Natural killer cell (primary cell): ENCODE measurements around the gene MMP20. TPM values are rescaled to one million over a fixed set of nuclear protein-coding genes. Genes with fewer than 3 reads are reported as not detected.
A peak's percentile ranks its signal among the peaks of the same experiment; 100 is the strongest.

Source experiments
- ATAC-seq, 3 donors: fragments of 150-1000 bp in 2 of 3; fragments of 200-7000 bp in 1 of 3; cut with Tn5 transposase; 1 replicate in 1 of 3; 2 replicates in 2 of 3; pipeline ENCODE4 v1.10.0; 2021; ENCODE audit warnings: mild to moderate bottlenecking in 2 of 3, moderate library complexity in 2 of 3
- DNase-seq, 2 donors: peaks; one replicate each; pipeline versions ENCODE4 v3.0.0 to v3.0.0-alpha.2; 2013 to 2021; ENCODE audit warnings: mixed read lengths in 1 of 2
- H3K27ac ChIP-seq: one replicate; pipeline ENCODE4 v1.5.1; 2013; ENCODE audit warnings: mild to moderate bottlenecking, low read length
- H3K27me3 ChIP-seq: one replicate; pipeline ENCODE4 v1.6.1; 2013; ENCODE audit warnings: low read length; ENCODE audit not compliant: control insufficient read depth, insufficient read depth
- H3K36me3 ChIP-seq: one replicate; pipeline ENCODE4 v1.6.1; 2013; ENCODE audit warnings: low read length; ENCODE audit not compliant: control insufficient read depth, insufficient read depth
- H3K4me1 ChIP-seq: one replicate; pipeline ENCODE4 v1.6.1; 2013; ENCODE audit warnings: low read length; ENCODE audit not compliant: control insufficient read depth, insufficient read depth
- H3K4me3 ChIP-seq: one replicate; pipeline ENCODE4 v1.5.1; 2013; ENCODE audit warnings: low read length
- H3K9me3 ChIP-seq: one replicate; pipeline ENCODE4 v1.6.1; 2013; ENCODE audit warnings: low read length; ENCODE audit not compliant: control insufficient read depth, insufficient read depth
- H3K27ac Mint-ChIP-seq, 2 donors: one replicate each; pipeline ENCODE4 v1.8.0; 2022; ENCODE audit warnings: mild to moderate bottlenecking in 2 of 2, mixed read lengths in 2 of 2, moderate library complexity in 1 of 2
- H3K27me3 Mint-ChIP-seq, 2 donors: one replicate each; pipeline ENCODE4 v1.8.0; 2022; ENCODE audit warnings: low read depth in 2 of 2, mixed read lengths in 2 of 2
- H3K36me3 Mint-ChIP-seq: one replicate; pipeline ENCODE4 v1.8.0; 2022; ENCODE audit warnings: mixed read lengths
- H3K4me1 Mint-ChIP-seq, 2 donors: one replicate each; pipeline ENCODE4 v1.8.0; 2022; ENCODE audit warnings: mixed read lengths in 2 of 2
- H3K4me3 Mint-ChIP-seq: one replicate; pipeline ENCODE4 v1.8.0; 2022; ENCODE audit warnings: mild to moderate bottlenecking, moderate library complexity, mixed read lengths
- H3K9me3 Mint-ChIP-seq, 2 donors: one replicate each; pipeline ENCODE4 v1.8.0; 2022; ENCODE audit warnings: mixed read lengths in 2 of 2
- WGBS: methylation state at CpG from one replicate; pipeline ENCODE4 v1.1.7; 2013; ENCODE audit warnings: missing lambda C conversion rate; ENCODE audit not compliant: insufficient coverage; 5-methylcytosine and 5-hydroxymethylcytosine counted together
- intact Hi-C: fragments of 100-400 bp; cut with micrococcal nuclease; formaldehyde crosslinking; loops from one replicate; pipeline ENCODE4 v1.14.2; 2022
- total RNA-seq, 4 donors: library from RNA; stranded (reverse); fragments of 120-200 nt in 1 of 4; gene quantifications; one replicate each; pipeline versions ENCODE4 v1.2.3 to v1.2.4, GENCODE V29; 2013 to 2022
- TF ChIP-seq, protein P1 (sequence below): fragments of 200-600 bp; IDR thresholded peaks from one replicate; pipeline ENCODE4 v1.8.0; 2022; ENCODE audit warnings: antibody characterized with exemption

Gene MMP20
- total RNA-seq, 3 donors from 2014 or later (not counting 1 experiment from before 2014, with no cell fraction given): not detected

DNA sequence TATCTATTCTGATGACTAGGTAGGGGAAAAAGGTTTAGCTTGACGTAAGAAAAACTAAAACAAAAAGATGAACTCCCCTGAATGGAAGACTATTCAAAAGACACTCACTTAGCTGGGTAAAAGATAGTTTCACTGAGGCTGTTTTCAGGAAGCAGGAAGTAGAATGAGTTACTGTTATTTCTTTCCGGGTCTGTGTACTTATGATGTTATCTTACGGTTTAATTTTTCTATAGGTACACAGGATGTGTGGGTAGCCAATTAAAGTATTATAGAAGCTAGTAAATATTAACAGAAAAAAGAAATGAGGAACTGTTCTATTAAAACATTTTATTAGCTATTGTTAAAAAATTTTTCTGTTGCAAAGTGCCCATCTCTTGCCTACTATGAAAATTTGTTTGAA lies 48.8 kb downstream of the MMP20 start:
- DNase-seq (peak in 1 of 2 donors; percentile 21), ATAC-seq (no peak)
- Histone ChIP-seq H3K27me3 (no peaks in the 10 kb centered on the region), H3K36me3 (no peaks in the 10 kb centered on the region), H3K27ac (no peak overlapping the region), H3K9me3 (no peaks in the 10 kb centered on the region), H3K4me3 (no peak overlapping the region), H3K4me1 (peaks cover 5% of the 10 kb centered on the region)
- intact Hi-C loops: no loop called here
- 29% methylated on average over 2 of the region's 3 CpGs for WGBS
- no peak overlapping the region for H3K27ac Mint-ChIP-seq
- H3K4me1 Mint-ChIP-seq: peaks cover 19% of the 10 kb centered on the region in 2 donors
- H3K36me3 Mint-ChIP-seq: no peaks in the 10 kb centered on the region
- H3K27me3 Mint-ChIP-seq: peaks cover 3 to 11% of the 10 kb centered on the region in 2 donors
- TF ChIP-seq, protein P1, sequence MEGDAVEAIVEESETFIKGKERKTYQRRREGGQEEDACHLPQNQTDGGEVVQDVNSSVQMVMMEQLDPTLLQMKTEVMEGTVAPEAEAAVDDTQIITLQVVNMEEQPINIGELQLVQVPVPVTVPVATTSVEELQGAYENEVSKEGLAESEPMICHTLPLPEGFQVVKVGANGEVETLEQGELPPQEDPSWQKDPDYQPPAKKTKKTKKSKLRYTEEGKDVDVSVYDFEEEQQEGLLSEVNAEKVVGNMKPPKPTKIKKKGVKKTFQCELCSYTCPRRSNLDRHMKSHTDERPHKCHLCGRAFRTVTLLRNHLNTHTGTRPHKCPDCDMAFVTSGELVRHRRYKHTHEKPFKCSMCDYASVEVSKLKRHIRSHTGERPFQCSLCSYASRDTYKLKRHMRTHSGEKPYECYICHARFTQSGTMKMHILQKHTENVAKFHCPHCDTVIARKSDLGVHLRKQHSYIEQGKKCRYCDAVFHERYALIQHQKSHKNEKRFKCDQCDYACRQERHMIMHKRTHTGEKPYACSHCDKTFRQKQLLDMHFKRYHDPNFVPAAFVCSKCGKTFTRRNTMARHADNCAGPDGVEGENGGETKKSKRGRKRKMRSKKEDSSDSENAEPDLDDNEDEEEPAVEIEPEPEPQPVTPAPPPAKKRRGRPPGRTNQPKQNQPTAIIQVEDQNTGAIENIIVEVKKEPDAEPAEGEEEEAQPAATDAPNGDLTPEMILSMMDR: no peak
- H3K9me3 Mint-ChIP-seq: no peaks in the 10 kb centered on the region
- H3K4me3 Mint-ChIP-seq: no peak overlapping the region

GRCh38 chr11:102575012-102575411 lies 50.1 kb downstream of the MMP20 start:
- Histone ChIP-seq H3K4me1 (peaks cover 5% of the 10 kb centered on the region), H3K27me3 (no peaks in the 10 kb centered on the region), H3K4me3 (no peak overlapping the region), H3K36me3 (no peaks in the 10 kb centered on the region), H3K9me3 (no peaks in the 10 kb centered on the region), H3K27ac (no peak overlapping the region)
- Mint-ChIP-seq H3K36me3 (no peaks in the 10 kb centered on the region), H3K27ac (no peak overlapping the region), H3K9me3 (no peaks in the 10 kb centered on the region), H3K4me3 (no peak overlapping the region), H3K27me3 (peaks cover 3 to 11% of the 10 kb centered on the region in 2 donors), H3K4me1 (peaks cover 19% of the 10 kb centered on the region in 2 donors)
- intact Hi-C loops: no loop called here
- ATAC-seq (no peak), DNase-seq (no peak)
- TF ChIP-seq, protein P1: no peak
- 96% methylated on average over 2 of the region's 2 CpGs for WGBS

GRCh38 chr11:102573851-102574250 lies 51.3 kb downstream of the MMP20 start:
- H3K4me1 ChIP-seq: peaks cover 5% of the 10 kb centered on the region
- no peak for ATAC-seq
- H3K27me3 ChIP-seq: no peaks in the 10 kb centered on the region
- H3K4me1 Mint-ChIP-seq: peaks cover 19% of the 10 kb centered on the region in 2 donors
- H3K9me3 ChIP-seq: no peaks in the 10 kb centered on the region
- DNase-seq: no peak
- no peak overlapping the region for H3K27ac ChIP-seq
- no peak overlapping the region for H3K27ac Mint-ChIP-seq
- WGBS: no CpG with 5 or more reads among the region's 2 CpGs
- no peaks in the 10 kb centered on the region for H3K36me3 ChIP-seq
- peaks cover 3 to 11% of the 10 kb centered on the region in 2 donors for H3K27me3 Mint-ChIP-seq
- no peak overlapping the region for H3K4me3 ChIP-seq
- intact Hi-C loops: no loop called here
- no peaks in the 10 kb centered on the region for H3K9me3 Mint-ChIP-seq
- no peak overlapping the region for H3K4me3 Mint-ChIP-seq
- TF ChIP-seq, protein P1: no peak
- no peaks in the 10 kb centered on the region for H3K36me3 Mint-ChIP-seq

- no peaks in the 10 kb centered on the region for H3K36me3 Mint-ChIP-seq
- peaks cover 17 to 18% of the 10 kb centered on the region in 2 donors for H3K4me1 Mint-ChIP-seq
- no peaks in the 10 kb centered on the region for H3K36me3 ChIP-seq
- H3K27ac Mint-ChIP-seq: no peak overlapping the region
- H3K4me1 ChIP-seq: peaks cover 4% of the 10 kb centered on the region
- H3K4me3 ChIP-seq: no peak overlapping the region
- WGBS: 88% methylated on average over 2 of the region's 2 CpGs
- H3K27me3 Mint-ChIP-seq: peaks cover 3 to 11% of the 10 kb centered on the region in 2 donors
- H3K4me3 Mint-ChIP-seq: no peak overlapping the region
- TF ChIP-seq, protein P1: no peak
- H3K9me3 ChIP-seq: no peaks in the 10 kb centered on the region
- no peaks in the 10 kb centered on the region for H3K27me3 ChIP-seq
- no peak for ATAC-seq
- intact Hi-C loops: no loop called here
- no peaks in the 10 kb centered on the region for H3K9me3 Mint-ChIP-seq
- H3K27ac ChIP-seq: no peak overlapping the region
- no peak for DNase-seq
Measured at GRCh38 chr11:102572554-102573220, 52.4 kb downstream of the MMP20 start.
